Ascending aorta (tissue), 2 donors: ENCODE data around the gene SMARCAD1. TPM values are rescaled to one million over a fixed set of nuclear protein-coding genes. Genes with fewer than 3 reads are reported as not detected.

Experiments
- DNase-seq, 2 donors: peaks; one replicate each; pipeline ENCODE4 v3.0.0-alpha.2; 2019; ENCODE audit warnings: low spot score in 2 of 2
- H3K27ac ChIP-seq, 2 donors: fragments of 200-600 bp; sonication (generic); one replicate each; pipeline ENCODE4 v1.5.1; 2016 to 2017; ENCODE audit warnings: mild to moderate bottlenecking in 1 of 2
- H3K27me3 ChIP-seq: fragments of 200-600 bp; sonication (generic); one replicate; pipeline ENCODE4 v1.5.1; 2017
- H3K36me3 ChIP-seq, 2 donors: fragments of 200-600 bp; sonication (generic); one replicate each; pipeline ENCODE4 v1.5.1; 2016
- H3K4me1 ChIP-seq, 2 donors: fragments of 200-600 bp; sonication (generic); one replicate each; pipeline ENCODE4 v1.5.1; 2016 to 2017; ENCODE audit warnings: mild to moderate bottlenecking in 1 of 2
- H3K4me3 ChIP-seq, 2 donors: fragments of 200-600 bp; sonication (generic); one replicate each; pipeline ENCODE4 v1.5.1; 2016 to 2017; ENCODE audit warnings: mild to moderate bottlenecking in 1 of 2
- H3K9me3 ChIP-seq, 2 donors: fragments of 200-600 bp; sonication (generic); one replicate each; pipeline ENCODE4 v1.5.1; 2016
- intact Hi-C: fragments of 100-400 bp; cut with DNase I; formaldehyde crosslinking; loops from one replicate; pipeline ENCODE4 v1.15.1; 2023
- total RNA-seq: library from RNA; depleted of rRNA; stranded (reverse); fragments of >200 nt; gene quantifications from one replicate; pipeline ENCODE4 v1.1.0, GENCODE V29; 2016
- TF ChIP-seq, protein P1 (sequence below), 3 experiments: fragments of 200-600 bp in 2 of 3; fragments of 450-650 bp in 1 of 3; sonication (generic) in 2 of 3; IDR thresholded peaks; one replicate each; pipeline ENCODE4 v1.5.1; 2016 to 2019; ENCODE audit warnings: antibody characterized with exemption in 3 of 3, mild to moderate bottlenecking in 1 of 3, moderate library complexity in 1 of 3

The SMARCAD1 gene
- total RNA-seq, 1 donor from 2014 or later, result 3.3 TPM

DNA sequence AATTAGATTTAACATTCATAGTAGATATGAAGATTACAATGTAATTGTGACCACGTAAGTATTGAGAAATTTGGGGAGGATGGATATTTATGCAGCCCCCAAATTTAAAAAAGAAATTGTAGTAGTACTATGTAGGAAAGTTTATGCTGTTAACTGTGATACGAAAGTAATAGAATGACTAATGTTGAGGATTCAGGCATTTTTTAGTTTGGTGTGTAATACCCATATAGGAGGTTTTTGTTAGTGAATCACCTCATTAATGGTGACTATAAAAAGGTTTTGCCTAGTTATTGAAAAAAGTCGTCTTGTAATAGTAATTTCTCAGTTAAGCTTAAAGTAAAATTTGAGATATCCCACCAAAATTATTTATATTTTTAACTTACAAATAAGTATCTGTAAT lies 67.2 kb downstream of the SMARCAD1 start:
- Histone ChIP-seq H3K27ac (no peak overlapping the region), H3K4me1 (no peaks in the 10 kb centered on the region), H3K27me3 (no peaks in the 10 kb centered on the region), H3K9me3 (no peaks in the 10 kb centered on the region), H3K4me3 (no peak overlapping the region), H3K36me3 (peaks cover 28 to 59% of the 10 kb centered on the region in 2 donors)
- no peak for DNase-seq
- intact Hi-C loops, result no loop called here
- TF ChIP-seq, protein P1, sequence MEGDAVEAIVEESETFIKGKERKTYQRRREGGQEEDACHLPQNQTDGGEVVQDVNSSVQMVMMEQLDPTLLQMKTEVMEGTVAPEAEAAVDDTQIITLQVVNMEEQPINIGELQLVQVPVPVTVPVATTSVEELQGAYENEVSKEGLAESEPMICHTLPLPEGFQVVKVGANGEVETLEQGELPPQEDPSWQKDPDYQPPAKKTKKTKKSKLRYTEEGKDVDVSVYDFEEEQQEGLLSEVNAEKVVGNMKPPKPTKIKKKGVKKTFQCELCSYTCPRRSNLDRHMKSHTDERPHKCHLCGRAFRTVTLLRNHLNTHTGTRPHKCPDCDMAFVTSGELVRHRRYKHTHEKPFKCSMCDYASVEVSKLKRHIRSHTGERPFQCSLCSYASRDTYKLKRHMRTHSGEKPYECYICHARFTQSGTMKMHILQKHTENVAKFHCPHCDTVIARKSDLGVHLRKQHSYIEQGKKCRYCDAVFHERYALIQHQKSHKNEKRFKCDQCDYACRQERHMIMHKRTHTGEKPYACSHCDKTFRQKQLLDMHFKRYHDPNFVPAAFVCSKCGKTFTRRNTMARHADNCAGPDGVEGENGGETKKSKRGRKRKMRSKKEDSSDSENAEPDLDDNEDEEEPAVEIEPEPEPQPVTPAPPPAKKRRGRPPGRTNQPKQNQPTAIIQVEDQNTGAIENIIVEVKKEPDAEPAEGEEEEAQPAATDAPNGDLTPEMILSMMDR (IDR thresholded peaks at IDR 0.05), result no peak

DNA sequence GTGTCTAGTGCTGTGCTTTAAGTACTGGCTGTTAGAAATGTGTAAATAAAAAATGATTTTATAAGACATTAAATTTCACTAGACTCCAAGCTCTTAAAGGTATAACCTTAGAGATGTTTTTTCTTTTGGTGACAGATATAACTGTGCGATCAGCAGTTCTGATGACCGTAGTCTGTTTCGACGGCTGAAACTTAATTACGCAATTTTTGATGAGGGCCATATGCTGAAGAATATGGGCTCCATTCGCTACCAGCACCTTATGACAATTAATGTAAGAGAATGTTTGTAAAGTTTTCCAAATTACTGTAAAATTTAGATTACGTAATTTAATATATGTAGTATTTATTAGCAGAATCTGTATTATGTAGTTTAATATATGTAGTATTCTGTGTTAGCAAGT lies 68.5 kb downstream of the SMARCAD1 start:
- TF ChIP-seq, protein P1 (IDR thresholded peaks at IDR 0.05), result no peak
- H3K9me3 ChIP-seq, result no peaks in the 10 kb centered on the region
- peaks cover 32 to 64% of the 10 kb centered on the region in 2 donors for H3K36me3 ChIP-seq
- no peaks in the 10 kb centered on the region for H3K27me3 ChIP-seq
- no peak overlapping the region for H3K4me3 ChIP-seq
- intact Hi-C loops, result no loop called here
- DNase-seq, result no peak
- no peak overlapping the region for H3K27ac ChIP-seq
- H3K4me1 ChIP-seq, result no peaks in the 10 kb centered on the region

DNA sequence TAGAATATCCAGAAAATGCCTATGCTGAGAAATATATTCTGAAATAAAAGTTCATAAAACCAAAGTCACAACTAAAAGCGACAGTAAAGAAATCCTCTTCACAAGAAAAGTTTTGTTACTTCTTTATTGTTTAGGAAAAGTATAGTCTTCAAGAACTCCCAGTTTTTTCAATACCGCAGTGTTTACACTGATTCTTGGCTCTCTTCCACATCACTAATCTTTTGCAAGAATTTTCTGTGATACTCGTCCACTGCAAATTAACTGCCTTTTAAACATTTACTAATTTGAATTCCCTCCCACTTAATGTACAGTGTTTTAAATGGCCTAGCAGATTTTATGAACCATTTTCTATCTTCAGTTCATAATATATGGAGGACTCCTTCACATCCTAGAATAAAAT lies 69.9 kb downstream of the SMARCAD1 start:
- Histone ChIP-seq H3K4me1 (no peaks in the 10 kb centered on the region), H3K27me3 (no peaks in the 10 kb centered on the region), H3K27ac (no peak overlapping the region), H3K4me3 (no peak overlapping the region), H3K9me3 (no peaks in the 10 kb centered on the region), H3K36me3 (peaks cover 36 to 70% of the 10 kb centered on the region in 2 donors)
- intact Hi-C loops, result no loop called here
- TF ChIP-seq, protein P1 (IDR thresholded peaks at IDR 0.05), result no peak
- DNase-seq, result no peak

DNA sequence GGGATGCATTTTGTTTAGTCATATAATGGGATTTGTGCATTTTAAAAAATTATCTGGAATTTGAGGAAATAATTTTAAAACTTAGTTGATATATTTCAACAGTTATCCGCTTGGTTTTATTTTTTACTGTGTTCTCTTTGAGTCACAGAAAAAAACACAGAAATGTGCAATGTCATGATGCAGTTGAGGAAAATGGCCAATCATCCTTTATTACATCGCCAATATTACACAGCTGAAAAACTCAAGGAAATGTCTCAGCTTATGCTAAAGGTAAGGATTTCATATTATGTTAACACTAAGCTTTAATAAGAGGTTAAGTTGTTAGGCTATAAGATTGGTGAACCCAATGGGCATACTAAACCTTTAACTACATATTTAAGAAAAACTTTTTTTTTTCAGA lies 71.1 kb downstream of the SMARCAD1 start:
- Histone ChIP-seq H3K27me3 (no peaks in the 10 kb centered on the region), H3K4me3 (no peak overlapping the region), H3K27ac (no peak overlapping the region), H3K4me1 (no peaks in the 10 kb centered on the region), H3K9me3 (no peaks in the 10 kb centered on the region), H3K36me3 (peaks cover 46 to 77% of the 10 kb centered on the region in 2 donors)
- intact Hi-C loops, result no loop called here
- TF ChIP-seq, protein P1 (IDR thresholded peaks at IDR 0.05), result no peak
- DNase-seq, result no peak

DNA sequence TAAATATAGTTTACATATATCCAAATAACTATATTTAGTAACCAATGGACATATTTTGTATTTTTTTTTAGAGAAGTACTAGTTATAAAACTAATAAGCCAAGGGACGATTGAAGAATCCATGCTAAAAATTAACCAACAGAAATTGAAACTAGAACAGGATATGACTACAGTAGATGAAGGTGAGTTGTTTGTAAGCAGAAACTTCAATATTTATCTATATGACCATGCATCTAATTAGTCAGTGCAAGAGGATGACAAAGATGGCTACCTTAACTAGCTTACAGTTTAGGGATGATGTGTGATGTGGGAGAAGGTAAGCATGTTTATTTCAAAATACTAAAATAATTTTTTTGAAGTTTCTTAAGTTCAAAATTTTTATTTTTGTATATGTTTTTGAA lies 77.2 kb downstream of the SMARCAD1 start:
- Histone ChIP-seq H3K36me3 (peaks cover 29 to 56% of the 10 kb centered on the region in 2 donors), H3K9me3 (no peaks in the 10 kb centered on the region)
- intact Hi-C loops, result no loop called here

More for the DNA sequence above, 77.2 kb downstream of the SMARCAD1 start:
- Histone ChIP-seq H3K4me3 (no peak overlapping the region), H3K27ac (no peak overlapping the region), H3K4me1 (no peaks in the 10 kb centered on the region), H3K27me3 (no peaks in the 10 kb centered on the region)
- DNase-seq, result no peak
- TF ChIP-seq, protein P1 (IDR thresholded peaks at IDR 0.05), result no peak
